GM18868 (cell line): ENCODE measurements around the gene CMIP.

Experiments used
- ATAC-seq: cut with Tn5 transposase; IDR thresholded peaks from one replicate; pipeline ENCODE4 v1.9.1; 2021; ENCODE audit warnings: mild to moderate bottlenecking, moderate library complexity; ENCODE audit not compliant: unreplicated experiment

The CMIP gene

GRCh38 chr16:81595629-81596292 is 151.2 kb downstream of the CMIP start:
- no peak for ATAC-seq

GRCh38 chr16:81597079-81597658 is 152.6 kb downstream of the CMIP start:
- ATAC-seq: no peak

- ATAC-seq: no peak
Observed at GRCh38 chr16:81598083-81598482, 153.5 kb downstream of the CMIP start.

GRCh38 chr16:81599034-81599744 is 154.6 kb downstream of the CMIP start:
- no peak for ATAC-seq

- no peak for ATAC-seq
Observed at GRCh38 chr16:81600275-81600674, 155.7 kb downstream of the CMIP start.

GRCh38 chr16:81601008-81601428 is 156.4 kb downstream of the CMIP start:
- no peak for ATAC-seq

- ATAC-seq: no peak
Observed at GRCh38 chr16:81601601-81602255, 157.1 kb downstream of the CMIP start.

GRCh38 chr16:81602256-81602776 is 157.7 kb downstream of the CMIP start:
- ATAC-seq: no peak

GRCh38 chr16:81602792-81603191 is 158.2 kb downstream of the CMIP start:
- no peak for ATAC-seq

GRCh38 chr16:81604960-81605383 is 160.4 kb downstream of the CMIP start:
- no peak for ATAC-seq

- no peak for ATAC-seq
Observed at GRCh38 chr16:81606039-81606438, 161.4 kb downstream of the CMIP start.

GRCh38 chr16:81607006-81607405 is 162.4 kb downstream of the CMIP start:
- ATAC-seq: no peak

GRCh38 chr16:81607805-81608522 is 163.4 kb downstream of the CMIP start:
- ATAC-seq: no peak

GRCh38 chr16:81608523-81609209 is 164.1 kb downstream of the CMIP start:
- peak; percentile 46 for ATAC-seq

GRCh38 chr16:81609323-81609892 is 164.8 kb downstream of the CMIP start:
- ATAC-seq: no peak

GRCh38 chr16:81610144-81610842 is 165.7 kb downstream of the CMIP start:
- ATAC-seq: no peak

- ATAC-seq: no peak
Observed at GRCh38 chr16:81610936-81611335, 166.3 kb downstream of the CMIP start.

GRCh38 chr16:81611721-81612120 is 167.1 kb downstream of the CMIP start:
- no peak for ATAC-seq
